ENCODE results near the gene POU6F2. TPM values are rescaled to one million over a fixed set of nuclear protein-coding genes. Genes with fewer than 3 reads are reported as not detected.

Gene POU6F2
- total and polyA plus RNA-seq, 2 donors (not counting 1 experiment from before 2014, with no cell fraction given) = 0.47 TPM; not detected in 1

GRCh38 chr7:39317896-39318295 lies 340.2 kb downstream of the POU6F2 start:
- H3K4me2 ChIP-seq (replicated peaks; ENCODE audit: low read depth, low read length, poor library complexity, severe bottlenecking) = no peak overlapping the region
- ATAC-seq (ENCODE audit: low read depth) = no peak
- peaks cover 3% of the 10 kb centered on the region for H3K27me3 Mint-ChIP-seq
- no peak overlapping the region for H3K27ac Mint-ChIP-seq
- no peaks in the 10 kb centered on the region for H3K36me3 ChIP-seq (replicated peaks in 1 of 2; ENCODE audit: control extremely low read depth in 1 of 2, control insufficient read depth in 1 of 2, extremely low read depth in 1 of 2, insufficient read depth in 2 of 2, low read length in 1 of 2)
- H3K9me3 Mint-ChIP-seq (ENCODE audit: insufficient read depth) = no peaks in the 10 kb centered on the region
- no peaks in the 10 kb centered on the region for H4K20me1 ChIP-seq (ENCODE audit: control insufficient read depth, insufficient read depth, low read length, poor library complexity, severe bottlenecking)
- intact Hi-C loops (cut with micrococcal nuclease) = no loop called here
- H3K9ac ChIP-seq (ENCODE audit: low read length) = no peak overlapping the region
- no peak overlapping the region for H3K4me3 Mint-ChIP-seq
- H3K27ac ChIP-seq (ENCODE audit: low read length in 2 of 2) = no peak overlapping the region
- H3K79me2 ChIP-seq (ENCODE audit: control insufficient read depth, insufficient read depth, low read length) = no peaks in the 10 kb centered on the region
- ChIA-PET POLR2A (no interaction called here), CTCF (no interaction called here)
- H3K4me1 Mint-ChIP-seq = peaks cover 2% of the 10 kb centered on the region
- H3K4me3 ChIP-seq (ENCODE audit: control extremely low read depth in 1 of 5, extremely low read depth in 1 of 5, insufficient read depth in 1 of 5, low read depth in 2 of 5, low read length in 4 of 5) = no peak overlapping the region
- WGBS (ENCODE audit: insufficient coverage) = 94% methylated on average over 2 of the region's 5 CpGs
- no peak overlapping the region for H2AFZ ChIP-seq (ENCODE audit: insufficient read depth, low read depth, low read length, poor library complexity, severe bottlenecking)
- no peak for DNase-seq
- no peaks in the 10 kb centered on the region for H3K9me3 ChIP-seq (ENCODE audit: control extremely low read depth in 1 of 3, control insufficient read depth in 2 of 3, insufficient read depth in 1 of 3, low read length in 2 of 3)
- H3K4me1 ChIP-seq (ENCODE audit: control insufficient read depth in 2 of 2, insufficient read depth in 2 of 2, low read length in 2 of 2) = no peaks in the 10 kb centered on the region
- TF ChIP-seq EZH2 (IDR thresholded peaks at IDR 0.05; ENCODE audit: borderline replicate concordance, insufficient read depth, low read depth, low read length, poor library complexity, severe bottlenecking) = no peak
- TF ChIP-seq, protein P1, sequence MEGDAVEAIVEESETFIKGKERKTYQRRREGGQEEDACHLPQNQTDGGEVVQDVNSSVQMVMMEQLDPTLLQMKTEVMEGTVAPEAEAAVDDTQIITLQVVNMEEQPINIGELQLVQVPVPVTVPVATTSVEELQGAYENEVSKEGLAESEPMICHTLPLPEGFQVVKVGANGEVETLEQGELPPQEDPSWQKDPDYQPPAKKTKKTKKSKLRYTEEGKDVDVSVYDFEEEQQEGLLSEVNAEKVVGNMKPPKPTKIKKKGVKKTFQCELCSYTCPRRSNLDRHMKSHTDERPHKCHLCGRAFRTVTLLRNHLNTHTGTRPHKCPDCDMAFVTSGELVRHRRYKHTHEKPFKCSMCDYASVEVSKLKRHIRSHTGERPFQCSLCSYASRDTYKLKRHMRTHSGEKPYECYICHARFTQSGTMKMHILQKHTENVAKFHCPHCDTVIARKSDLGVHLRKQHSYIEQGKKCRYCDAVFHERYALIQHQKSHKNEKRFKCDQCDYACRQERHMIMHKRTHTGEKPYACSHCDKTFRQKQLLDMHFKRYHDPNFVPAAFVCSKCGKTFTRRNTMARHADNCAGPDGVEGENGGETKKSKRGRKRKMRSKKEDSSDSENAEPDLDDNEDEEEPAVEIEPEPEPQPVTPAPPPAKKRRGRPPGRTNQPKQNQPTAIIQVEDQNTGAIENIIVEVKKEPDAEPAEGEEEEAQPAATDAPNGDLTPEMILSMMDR (IDR thresholded peaks at IDR 0.05) = no peak
- no peaks in the 10 kb centered on the region for H3K27me3 ChIP-seq (replicated peaks in 1 of 4; ENCODE audit: control extremely low read depth in 1 of 4, control insufficient read depth in 3 of 4, insufficient read depth in 4 of 4, low read length in 3 of 4)

GRCh38 chr7:39321245-39321644 lies 343.5 kb downstream of the POU6F2 start:
- Histone ChIP-seq H4K20me1 (ENCODE audit: control insufficient read depth, insufficient read depth, low read length, poor library complexity, severe bottlenecking) (no peaks in the 10 kb centered on the region), H3K27ac (ENCODE audit: low read length in 2 of 2) (no peak overlapping the region), H3K36me3 (replicated peaks in 1 of 2; ENCODE audit: control extremely low read depth in 1 of 2, control insufficient read depth in 1 of 2, extremely low read depth in 1 of 2, insufficient read depth in 2 of 2, low read length in 1 of 2) (no peaks in the 10 kb centered on the region), H3K9ac (ENCODE audit: low read length) (no peak overlapping the region), H3K4me2 (replicated peaks; ENCODE audit: low read depth, low read length, poor library complexity, severe bottlenecking) (no peak overlapping the region), H2AFZ (ENCODE audit: insufficient read depth, low read depth, low read length, poor library complexity, severe bottlenecking) (no peak overlapping the region), H3K4me3 (ENCODE audit: control extremely low read depth in 1 of 5, extremely low read depth in 1 of 5, insufficient read depth in 1 of 5, low read depth in 2 of 5, low read length in 4 of 5) (no peak overlapping the region), H3K79me2 (ENCODE audit: control insufficient read depth, insufficient read depth, low read length) (no peaks in the 10 kb centered on the region), H3K27me3 (replicated peaks in 1 of 4; ENCODE audit: control extremely low read depth in 1 of 4, control insufficient read depth in 3 of 4, insufficient read depth in 4 of 4, low read length in 3 of 4) (no peaks in the 10 kb centered on the region), H3K4me1 (ENCODE audit: control insufficient read depth in 2 of 2, insufficient read depth in 2 of 2, low read length in 2 of 2) (no peaks in the 10 kb centered on the region), H3K9me3 (ENCODE audit: control extremely low read depth in 1 of 3, control insufficient read depth in 2 of 3, insufficient read depth in 1 of 3, low read length in 2 of 3) (no peaks in the 10 kb centered on the region)
- H3K4me3 Mint-ChIP-seq = no peak overlapping the region
- ChIA-PET POLR2A (no interaction called here), CTCF (interaction anchor here (0.6 kb wide), 1 partner anchor 326 kb away, joined by 3 read pairs; no protein-coding TSS in a partner anchor)
- H3K4me1 Mint-ChIP-seq = peaks cover 2% of the 10 kb centered on the region
- no peak for DNase-seq
- WGBS (ENCODE audit: insufficient coverage) = 73% methylated on average over 3 of the region's 3 CpGs
- ATAC-seq (ENCODE audit: low read depth) = no peak
- H3K27me3 Mint-ChIP-seq = no peaks in the 10 kb centered on the region
- TF ChIP-seq, protein P1 (IDR thresholded peaks at IDR 0.05) = no peak
- TF ChIP-seq EZH2 (IDR thresholded peaks at IDR 0.05; ENCODE audit: borderline replicate concordance, insufficient read depth, low read depth, low read length, poor library complexity, severe bottlenecking) = no peak
- intact Hi-C loops (cut with micrococcal nuclease) = no loop called here
- H3K9me3 Mint-ChIP-seq (ENCODE audit: insufficient read depth) = peaks cover 5% of the 10 kb centered on the region
- no peak overlapping the region for H3K27ac Mint-ChIP-seq
